GM18507 (cell line): ENCODE data around the gene MAL.

Experiments
- DNase-seq: peaks from one replicate; pipeline ENCODE4 v3.0.0; 2011; ENCODE audit warnings: low read depth; ENCODE audit not compliant: insufficient read length; ENCODE audit errors: extremely low spot score
- FAIRE-seq: peaks from 2 replicates; lab custom pipeline; 2011; peaks lifted over from hg19 to GRCh38; lab: Jason Lieb, UNC

The MAL gene

DNA sequence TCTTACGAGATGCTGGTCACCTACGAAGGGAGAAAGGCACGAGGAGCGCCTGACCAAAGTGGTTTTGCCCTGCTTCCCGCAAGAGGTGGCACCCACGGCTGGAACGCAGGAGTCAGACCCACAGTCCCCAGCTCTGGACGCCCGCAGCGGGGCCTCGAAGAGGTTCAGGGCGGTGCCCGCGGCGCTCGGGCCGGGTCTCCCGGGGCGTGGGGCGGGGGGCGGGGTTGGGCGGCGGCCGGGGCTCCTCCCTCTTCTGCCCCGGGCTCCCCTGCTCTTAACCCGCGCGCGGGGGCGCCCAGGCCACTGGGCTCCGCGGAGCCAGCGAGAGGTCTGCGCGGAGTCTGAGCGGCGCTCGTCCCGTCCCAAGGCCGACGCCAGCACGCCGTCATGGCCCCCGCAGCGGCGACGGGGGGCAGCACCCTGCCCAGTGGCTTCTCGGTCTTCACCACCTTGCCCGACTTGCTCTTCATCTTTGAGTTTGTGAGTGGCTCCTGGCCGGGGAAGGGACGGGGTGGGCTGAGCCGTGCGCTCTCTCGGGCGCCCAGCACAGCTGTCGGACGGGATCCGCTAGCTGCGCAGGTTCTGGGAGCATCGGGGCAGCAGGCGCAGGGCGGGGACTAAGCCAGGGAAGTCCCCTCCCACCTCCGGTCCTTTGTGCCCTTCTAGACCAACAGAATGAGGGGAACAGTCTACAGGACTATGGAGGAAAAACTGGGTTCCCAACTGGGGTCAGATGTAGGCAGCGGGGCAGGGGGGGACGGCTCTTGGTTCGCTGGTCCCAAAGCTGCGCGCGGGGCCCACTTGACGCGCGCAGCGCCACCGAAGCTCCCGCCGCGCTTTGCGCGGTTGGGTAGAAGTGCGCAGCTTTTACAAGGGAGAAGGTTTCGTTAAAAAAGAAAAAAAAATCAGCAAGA lies at the start of gene MAL:
Gene MAL, plus strand, starts transcription at position 303 of the 914 bp plus-strand sequence. Its CDS starts 85 bp downstream, at position 388.
- FAIRE-seq (peak; percentile 36), DNase-seq (no peak)

DNA sequence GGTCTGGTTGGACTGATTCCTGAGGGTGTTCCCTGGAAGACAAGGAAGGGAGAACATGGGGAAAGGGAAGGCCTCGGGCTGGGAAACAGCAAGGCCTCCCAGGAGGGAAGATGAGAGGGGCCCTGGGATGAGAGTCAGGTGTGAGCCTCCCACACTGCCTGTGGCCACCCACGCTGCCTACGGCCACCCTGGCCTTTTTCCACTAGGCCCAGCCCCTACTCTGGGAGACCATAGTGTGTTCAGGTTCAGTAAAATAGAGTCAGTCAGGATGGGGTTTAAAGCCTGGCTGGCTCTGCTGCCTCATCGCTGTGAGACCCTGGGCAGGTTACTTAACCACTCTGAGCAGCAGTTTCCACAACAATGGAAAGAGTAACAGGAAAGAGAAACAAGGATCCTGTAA lies 47.7 kb upstream of the MAL start:
- DNase-seq (no peak), FAIRE-seq (no peak)

DNA sequence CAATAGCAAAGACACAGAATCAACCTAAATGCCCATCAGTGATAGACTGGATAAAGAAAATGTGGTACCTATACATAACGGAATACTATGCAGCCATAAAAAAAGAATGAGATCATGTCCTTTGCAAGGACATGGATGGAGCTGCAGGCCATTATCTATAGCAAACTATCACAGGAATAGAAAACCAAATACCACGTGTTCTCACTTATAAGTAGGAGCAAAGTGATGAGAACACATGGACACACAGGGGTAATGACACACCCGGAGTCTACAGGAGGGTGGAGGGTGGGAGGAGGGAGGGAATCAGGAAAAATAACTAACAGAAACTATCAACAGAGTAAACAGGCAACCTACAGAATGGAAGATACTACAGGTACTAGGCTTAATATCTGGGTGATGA lies 46.6 kb upstream of the MAL start:
- FAIRE-seq (no peak), DNase-seq (no peak)

- FAIRE-seq (no peak), DNase-seq (no peak)
These were observed 45.8 kb upstream of the MAL start for GRCh38 chr2:94979406-94980375.

DNA sequence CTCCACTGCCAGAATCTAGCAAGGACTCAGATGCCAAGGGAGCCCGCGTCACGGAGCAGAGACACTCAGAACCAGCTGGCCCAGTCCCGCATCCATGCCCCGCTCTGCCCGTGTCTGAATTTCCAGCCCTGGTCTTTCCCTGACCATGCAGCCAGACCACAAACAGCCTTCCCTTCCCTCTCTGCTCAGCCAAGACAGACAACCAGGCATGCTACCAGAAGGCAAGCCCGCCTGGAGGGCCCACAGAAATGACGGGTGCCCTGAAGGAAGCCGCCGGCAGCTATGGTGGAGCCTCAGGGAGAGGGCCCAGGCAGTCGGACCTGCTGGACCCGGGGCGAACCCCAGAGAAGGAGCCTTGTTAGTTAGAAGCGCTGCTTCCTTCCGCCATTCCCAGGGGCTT lies 45.1 kb upstream of the MAL start:
- FAIRE-seq, result no peak

DNA sequence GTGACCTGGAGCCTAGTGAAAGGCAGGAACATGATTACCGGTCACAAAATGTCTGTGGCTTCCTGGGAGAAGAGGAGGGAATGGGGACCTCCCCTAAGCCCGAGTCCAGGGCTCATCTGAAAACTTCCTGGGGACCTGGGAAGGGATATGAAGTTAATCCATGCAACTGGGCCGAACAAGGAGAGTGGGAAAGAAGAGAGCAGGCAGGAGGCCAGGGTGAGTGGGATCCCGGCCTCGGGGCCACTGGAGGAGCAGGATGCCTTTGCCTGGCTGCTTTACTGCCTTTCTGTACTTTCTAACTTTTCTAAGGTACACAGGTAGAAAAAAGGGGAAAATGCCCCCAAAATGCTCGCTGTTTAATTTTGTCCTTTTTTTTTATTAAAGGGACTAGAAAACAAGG lies 43.4 kb upstream of the MAL start:
- FAIRE-seq (no peak), DNase-seq (no peak)

More for the DNA sequence above, 45.1 kb upstream of the MAL start:
- no peak for DNase-seq

DNA sequence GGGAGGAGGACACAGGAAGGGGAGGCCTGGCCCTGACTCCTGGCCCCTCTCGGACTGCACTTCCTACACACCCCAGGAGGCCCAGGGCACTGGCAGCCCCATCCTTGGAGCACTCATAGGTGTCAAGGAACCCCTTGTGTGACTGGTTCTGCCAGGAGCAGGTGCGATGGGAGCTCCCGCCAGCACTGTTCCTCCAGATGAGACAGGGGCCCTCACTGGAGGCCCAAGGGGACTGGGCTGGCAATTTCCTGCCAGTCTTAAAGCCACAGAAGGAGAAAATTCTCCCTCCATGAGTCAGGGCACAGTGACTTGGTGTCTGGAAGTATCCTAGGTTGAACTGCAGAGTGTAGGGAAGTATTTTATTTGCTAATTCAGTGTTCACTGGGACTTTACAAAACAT lies 42.8 kb upstream of the MAL start:
- no peak for DNase-seq
- FAIRE-seq, result no peak

DNA sequence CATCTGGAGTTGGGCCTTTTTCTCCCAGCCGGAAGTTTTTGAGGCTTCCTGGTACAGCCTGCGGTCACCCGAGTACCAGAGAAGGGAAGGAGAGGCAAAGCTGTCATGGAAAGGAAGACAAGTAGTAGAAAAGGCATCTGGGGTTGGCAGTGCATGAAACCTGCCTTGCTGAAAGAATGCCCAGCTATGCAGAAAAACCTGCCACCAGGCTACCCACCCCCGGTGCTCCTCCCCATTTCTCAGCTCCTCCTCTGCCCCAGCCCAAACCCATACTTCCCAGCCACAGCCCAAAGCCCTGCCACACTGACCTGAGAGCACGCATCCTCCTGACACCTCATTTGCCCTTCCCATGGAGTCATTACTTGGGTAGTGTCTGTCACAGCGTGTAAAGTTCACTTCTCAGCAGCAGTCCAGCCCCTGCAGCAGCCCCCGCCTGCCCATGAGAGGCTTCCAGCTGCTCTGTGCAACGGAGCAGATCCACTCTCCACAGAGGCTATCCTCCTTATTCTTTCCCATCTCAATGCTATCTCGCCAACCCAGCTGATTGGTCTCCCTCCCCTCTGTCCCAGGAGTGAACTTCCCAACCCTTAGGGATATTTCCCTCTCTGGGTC lies 40.4 kb upstream of the MAL start:
- no peak for DNase-seq
- FAIRE-seq, result no peak

GRCh38 chr2:94985636-94986035 lies 39.9 kb upstream of the MAL start:
- FAIRE-seq, result no peak

DNA sequence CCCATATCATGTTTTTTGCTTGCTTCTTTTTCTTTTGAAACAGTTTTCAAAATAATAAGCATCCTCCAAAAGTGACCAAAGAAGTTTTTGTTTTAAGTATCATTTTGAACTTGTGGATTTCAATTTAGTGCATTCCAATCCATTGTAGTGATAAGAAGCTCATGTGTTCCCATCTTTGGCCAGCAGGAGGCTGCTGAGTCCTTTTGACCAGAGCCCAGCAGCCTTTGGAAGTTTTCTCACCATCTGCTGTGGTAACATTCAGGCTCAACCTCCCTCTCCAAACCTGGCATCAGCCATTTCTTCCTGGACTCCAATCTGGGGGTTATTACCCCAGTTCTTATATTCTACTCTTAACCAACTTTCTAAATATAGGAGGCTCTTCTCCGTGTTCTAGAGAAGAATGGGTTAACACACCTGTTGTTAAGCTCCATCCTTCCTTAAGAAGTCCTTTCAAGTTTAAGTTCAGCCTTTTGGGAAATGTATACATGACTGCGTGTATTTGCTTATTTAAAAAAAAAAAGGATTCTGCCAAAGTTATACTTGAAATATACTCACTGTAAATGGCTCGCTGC lies 39.0 kb upstream of the MAL start:
- peak; percentile 59 for FAIRE-seq
- DNase-seq, result peak; percentile 22

More at GRCh38 chr2:94985636-94986035, 39.9 kb upstream of the MAL start:
- no peak for DNase-seq

GRCh38 chr2:94987074-94988020 lies 38.2 kb upstream of the MAL start:
- no peak for DNase-seq
- no peak for FAIRE-seq

DNA sequence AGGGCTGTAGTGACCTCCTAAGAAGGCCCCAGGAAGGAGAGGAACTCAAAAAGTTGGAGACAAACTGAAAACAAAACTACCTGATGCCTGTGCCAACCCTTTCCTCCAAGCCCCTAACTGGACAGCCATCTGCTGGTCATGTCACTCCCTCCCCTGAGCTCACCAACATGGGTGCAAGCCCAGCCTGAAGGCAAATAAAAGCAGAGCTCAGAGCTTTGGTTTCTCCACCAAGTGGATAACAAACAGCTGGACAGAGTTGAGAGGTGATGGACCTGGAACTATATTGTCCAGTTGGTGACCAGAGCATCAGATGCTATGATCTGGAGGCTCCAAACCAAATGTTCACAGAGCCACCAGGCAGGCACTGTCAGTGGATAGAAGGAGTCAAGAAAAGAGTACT lies 34.6 kb upstream of the MAL start:
- FAIRE-seq (no peak), DNase-seq (no peak)

GRCh38 chr2:94992360-94992759 lies 33.1 kb upstream of the MAL start:
- FAIRE-seq, result no peak
- DNase-seq, result no peak

GRCh38 chr2:94993176-94994062 lies 32.1 kb upstream of the MAL start:
- DNase-seq, result no peak
- no peak for FAIRE-seq

DNA sequence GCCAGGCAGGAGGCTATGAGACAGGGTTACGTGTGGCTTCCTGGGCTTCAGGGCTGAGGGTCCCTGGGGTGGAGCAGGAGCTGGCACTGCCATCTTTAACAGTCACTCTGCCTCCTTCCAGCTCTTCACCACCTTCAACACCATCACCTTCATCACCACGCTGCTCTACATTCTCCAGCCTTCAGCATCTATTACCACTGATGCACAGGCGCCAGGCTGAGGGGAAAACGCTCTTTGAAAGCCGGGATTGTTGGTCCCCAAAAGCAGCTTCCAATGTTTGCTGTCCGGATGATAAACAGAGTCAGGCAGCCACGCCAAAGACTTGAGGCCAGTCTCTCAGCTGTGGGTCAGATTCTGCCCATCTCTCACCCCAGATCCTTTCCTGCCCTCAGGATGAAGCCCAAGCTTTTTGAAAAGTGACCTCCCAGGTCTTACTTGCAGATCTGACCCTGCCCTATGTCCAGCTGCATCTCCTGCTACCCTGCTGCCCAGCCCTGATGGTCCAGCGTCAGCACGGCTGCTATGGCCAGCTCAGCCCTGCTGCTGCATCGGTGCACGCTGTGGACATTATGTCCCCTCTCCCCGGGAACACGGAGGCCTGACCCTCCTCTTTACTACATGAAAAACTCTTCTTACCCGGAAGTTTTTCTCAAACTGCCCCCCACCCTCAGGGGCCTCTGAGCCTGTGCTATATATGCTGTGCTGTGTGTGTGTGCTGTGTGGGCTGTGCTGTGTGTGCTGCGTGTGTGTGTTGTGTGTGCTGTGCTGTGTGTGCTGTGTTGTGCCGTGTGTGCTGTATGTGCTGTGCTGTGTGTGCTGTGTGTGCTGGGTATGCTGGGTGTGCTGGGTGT lies 31.2 kb upstream of the MAL start:
- DNase-seq (no peak), FAIRE-seq (no peak)

- DNase-seq, result no peak
- no peak for FAIRE-seq
These were observed 30.5 kb upstream of the MAL start for GRCh38 chr2:94994914-94995552.
